Glutamatergic neuron (in vitro differentiated cells): ENCODE results near the gene CREB3L4. TPM values are rescaled to one million over a fixed set of nuclear protein-coding genes. Genes with fewer than 3 reads are reported as not detected.
"Not testable (repeated sequence)": the region's sequence is repeated elsewhere in the genome, so short reads cannot be mapped to it uniquely, and the experiment has no call there.

Experiments used
- DNase-seq: peaks from one replicate; pipeline ENCODE4 v3.0.0; 2022
- H3K27ac Mint-ChIP-seq: one replicate; pipeline ENCODE4 v1.8.0; 2020; ENCODE audit warnings: mild to moderate bottlenecking, mixed read lengths, inconsistent platforms; ENCODE audit not compliant: unreplicated experiment
- H3K27me3 Mint-ChIP-seq: one replicate; pipeline ENCODE4 v1.8.0; 2020; ENCODE audit warnings: mild to moderate bottlenecking, moderate library complexity, mixed read lengths, inconsistent platforms; ENCODE audit not compliant: unreplicated experiment
- H3K36me3 Mint-ChIP-seq: one replicate; pipeline ENCODE4 v1.8.0; 2020; ENCODE audit warnings: mild to moderate bottlenecking, mixed read lengths, inconsistent platforms; ENCODE audit not compliant: unreplicated experiment
- H3K4me1 Mint-ChIP-seq: one replicate; pipeline ENCODE4 v1.8.0; 2020; ENCODE audit warnings: mild to moderate bottlenecking, low read depth, mixed read lengths, inconsistent platforms; ENCODE audit not compliant: unreplicated experiment
- H3K4me3 Mint-ChIP-seq: one replicate; pipeline ENCODE4 v1.8.0; 2020; ENCODE audit warnings: mild to moderate bottlenecking, mixed read lengths, inconsistent platforms; ENCODE audit not compliant: unreplicated experiment
- H3K9me3 Mint-ChIP-seq: one replicate; pipeline ENCODE4 v1.8.0; 2020; ENCODE audit warnings: mild to moderate bottlenecking, moderate library complexity, mixed read lengths, inconsistent platforms; ENCODE audit not compliant: unreplicated experiment
- total RNA-seq: library from RNA; stranded (reverse); fragmentation: NEBNext Ultra II Directional; extraction: Animal tissue kit (Norgen Biotek cat#: 25700); gene quantifications from one replicate; pipeline ENCODE4 v1.2.1, GENCODE V29; 2021; ENCODE audit not compliant: unreplicated experiment
- TF ChIP-seq, protein P1 (sequence below): fragments of 200-600 bp; sonication (generic); IDR thresholded peaks from one replicate; pipeline ENCODE4 v1.5.0; 2021; ENCODE audit not compliant: partially characterized antibody, unreplicated experiment

CREB3L4 gene
- total RNA-seq, 1 donor from 2014 or later = 14.3 TPM

GRCh38 chr1:153991806-153992205 is 24.1 kb downstream of the CREB3L4 start:
- Mint-ChIP-seq H3K4me1 (peaks cover 9% of the 10 kb centered on the region), H3K4me3 (peak overlapping the region; percentile 93), H3K9me3 (peaks cover 6% of the 10 kb centered on the region), H3K27me3 (peaks cover 4% of the 10 kb centered on the region), H3K36me3 (no peaks in the 10 kb centered on the region), H3K27ac (no peak overlapping the region)
- no peak for DNase-seq
- TF ChIP-seq, protein P1, sequence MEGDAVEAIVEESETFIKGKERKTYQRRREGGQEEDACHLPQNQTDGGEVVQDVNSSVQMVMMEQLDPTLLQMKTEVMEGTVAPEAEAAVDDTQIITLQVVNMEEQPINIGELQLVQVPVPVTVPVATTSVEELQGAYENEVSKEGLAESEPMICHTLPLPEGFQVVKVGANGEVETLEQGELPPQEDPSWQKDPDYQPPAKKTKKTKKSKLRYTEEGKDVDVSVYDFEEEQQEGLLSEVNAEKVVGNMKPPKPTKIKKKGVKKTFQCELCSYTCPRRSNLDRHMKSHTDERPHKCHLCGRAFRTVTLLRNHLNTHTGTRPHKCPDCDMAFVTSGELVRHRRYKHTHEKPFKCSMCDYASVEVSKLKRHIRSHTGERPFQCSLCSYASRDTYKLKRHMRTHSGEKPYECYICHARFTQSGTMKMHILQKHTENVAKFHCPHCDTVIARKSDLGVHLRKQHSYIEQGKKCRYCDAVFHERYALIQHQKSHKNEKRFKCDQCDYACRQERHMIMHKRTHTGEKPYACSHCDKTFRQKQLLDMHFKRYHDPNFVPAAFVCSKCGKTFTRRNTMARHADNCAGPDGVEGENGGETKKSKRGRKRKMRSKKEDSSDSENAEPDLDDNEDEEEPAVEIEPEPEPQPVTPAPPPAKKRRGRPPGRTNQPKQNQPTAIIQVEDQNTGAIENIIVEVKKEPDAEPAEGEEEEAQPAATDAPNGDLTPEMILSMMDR = no peak

GRCh38 chr1:153995202-153995601 is 27.5 kb downstream of the CREB3L4 start:
- peaks cover 7% of the 10 kb centered on the region for H3K4me1 Mint-ChIP-seq
- peaks cover 4% of the 10 kb centered on the region for H3K9me3 Mint-ChIP-seq
- no peak for DNase-seq
- H3K27me3 Mint-ChIP-seq = peaks cover 2% of the 10 kb centered on the region
- H3K4me3 Mint-ChIP-seq = no peak overlapping the region
- no peak overlapping the region for H3K27ac Mint-ChIP-seq
- TF ChIP-seq, protein P1 = no peak
- H3K36me3 Mint-ChIP-seq = no peaks in the 10 kb centered on the region

GRCh38 chr1:153995640-153996039 is 27.9 kb downstream of the CREB3L4 start:
- DNase-seq = no peak
- Mint-ChIP-seq H3K36me3 (no peaks in the 10 kb centered on the region), H3K4me3 (no peak overlapping the region), H3K27me3 (peaks cover under 1% of the 10 kb centered on the region), H3K4me1 (peaks cover 6% of the 10 kb centered on the region), H3K9me3 (peaks cover 1% of the 10 kb centered on the region), H3K27ac (no peak overlapping the region)
- TF ChIP-seq, protein P1 = no peak

GRCh38 chr1:153996882-153997281 is 29.2 kb downstream of the CREB3L4 start:
- not testable (repeated sequence) for H3K27me3 Mint-ChIP-seq, DNase-seq, H3K4me3 Mint-ChIP-seq, H3K9me3 Mint-ChIP-seq, H3K4me1 Mint-ChIP-seq, H3K36me3 Mint-ChIP-seq, H3K27ac Mint-ChIP-seq

DNA sequence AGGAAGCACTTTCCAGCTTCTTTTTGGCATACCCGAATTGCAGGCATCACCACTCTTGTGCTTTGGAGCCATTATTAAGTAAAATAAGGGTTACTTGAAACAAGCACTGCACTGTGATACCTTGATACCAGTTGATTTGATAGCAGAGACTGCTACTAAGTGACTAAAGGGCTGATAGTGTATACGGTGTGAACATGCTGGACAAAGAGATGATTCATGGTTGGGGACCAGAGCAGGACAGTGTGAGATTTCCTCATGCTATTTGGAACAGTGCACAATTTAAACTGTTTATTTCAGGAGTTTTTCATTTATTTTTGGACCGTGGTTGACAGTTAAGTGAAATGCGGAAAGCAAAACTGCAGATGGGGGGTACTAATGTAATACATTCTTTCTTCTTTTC is 32.7 kb downstream of the CREB3L4 start:
- TF ChIP-seq, protein P1 = no peak
- Mint-ChIP-seq H3K27ac (no peak overlapping the region), H3K4me1 (no peaks in the 10 kb centered on the region), H3K9me3 (no peaks in the 10 kb centered on the region), H3K4me3 (no peak overlapping the region), H3K36me3 (no peaks in the 10 kb centered on the region), H3K27me3 (no peaks in the 10 kb centered on the region)
- DNase-seq = no peak

GRCh38 chr1:154006136-154006535 is 38.4 kb downstream of the CREB3L4 start:
- Mint-ChIP-seq H3K4me1 (no peaks in the 10 kb centered on the region), H3K36me3 (no peaks in the 10 kb centered on the region), H3K9me3 (peaks cover 2% of the 10 kb centered on the region), H3K27me3 (no peaks in the 10 kb centered on the region), H3K27ac (no peak overlapping the region), H3K4me3 (no peak overlapping the region)
- no peak for DNase-seq
- TF ChIP-seq, protein P1 = no peak
